Heart right ventricle (tissue), 16 donors: ENCODE measurements around the gene ZMYND8. TPM values are rescaled to one million over a fixed set of nuclear protein-coding genes. Genes with fewer than 3 reads are reported as not detected.

ENCODE experiments used
- ATAC-seq, 8 donors: fragments of 200-7000 bp; cut with Tn5 transposase; one replicate each; pipeline ENCODE4 v1.9.1; 2020; ENCODE audit warnings: mild to moderate bottlenecking in 8 of 8, moderate library complexity in 8 of 8, moderate number of reproducible peaks in 1 of 8
- DNase-seq, 2 donors: peaks; one replicate each; pipeline ENCODE4 v3.0.0-alpha.2; 2020
- H3K27ac ChIP-seq, 10 donors: fragments of 200-600 bp; sonication (generic) in 2 of 10; one replicate each; pipeline versions ENCODE4 v1.5.0 to v1.8.0; 2020 to 2022; ENCODE audit warnings: mild to moderate bottlenecking in 3 of 10
- H3K27me3 ChIP-seq, 7 donors: fragments of 200-600 bp; one replicate each; pipeline ENCODE4 v1.8.0; 2021 to 2022; ENCODE audit warnings: mild to moderate bottlenecking in 2 of 7
- H3K36me3 ChIP-seq, 9 donors: fragments of 200-600 bp; sonication (generic) in 1 of 9; one replicate each; pipeline versions ENCODE4 v1.5.0 to v1.8.0; 2020 to 2022; ENCODE audit warnings: mild to moderate bottlenecking in 2 of 9
- H3K4me1 ChIP-seq, 9 donors: fragments of 200-600 bp; sonication (generic) in 1 of 9; one replicate each; pipeline versions ENCODE4 v1.5.0 to v1.8.0; 2020 to 2022; ENCODE audit warnings: mild to moderate bottlenecking in 4 of 9
- H3K4me3 ChIP-seq, 10 donors: fragments of 200-600 bp; sonication (generic) in 2 of 10; one replicate each; pipeline versions ENCODE4 v1.5.0 to v1.8.0; 2020 to 2022; ENCODE audit warnings: mild to moderate bottlenecking in 7 of 10, moderate library complexity in 2 of 10
- H3K9me3 ChIP-seq, 11 donors: fragments of 200-600 bp in 10 of 11; sonication (generic) in 2 of 11; one replicate each; pipeline versions ENCODE4 v1.5.0 to v1.8.0; 2013 to 2022; ENCODE audit warnings: mild to moderate bottlenecking in 2 of 11, control low read depth in 1 of 11, moderate library complexity in 1 of 11
- CTCF ChIP-seq, 9 donors: fragments of 200-600 bp; sonication (generic) in 2 of 9; IDR thresholded peaks; one replicate each; pipeline versions ENCODE4 v1.5.0 to v1.8.0; 2021 to 2022; ENCODE audit warnings: antibody characterized with exemption in 9 of 9, mild to moderate bottlenecking in 5 of 9, moderate library complexity in 1 of 9
- WGBS, 2 donors: extraction: QIAGEN DNeasy Blood & Tissue Kit; methylation state at CpG; one replicate each; pipeline ENCODE4 v1.1.7; 2013; ENCODE audit warnings: inconsistent platforms in 1 of 2; 5-methylcytosine and 5-hydroxymethylcytosine counted together
- intact Hi-C, 10 donors: fragments of 100-400 bp; cut with DNase I; formaldehyde crosslinking; loops; one replicate each; pipeline versions ENCODE4 v1.11.1 to v1.14.2; 2022
- polyA plus RNA-seq, 2 donors: library from polyadenylated mRNA; stranded (reverse); fragments of 200-250 nt; gene quantifications; one replicate each; pipeline ENCODE4 v1.2.3, GENCODE V29; 2013
- total RNA-seq, 10 donors: library from RNA; stranded (reverse); fragmentation: NEBNext Ultra II Directional in 3 of 10; extraction: Animal tissue kit (Norgen Biotek cat#: 25700) in 3 of 10; gene quantifications; one replicate each; pipeline versions ENCODE4 v1.2.1 to v1.2.4, GENCODE V29; 2021 to 2023
- donor health status: Arrhythmogenic right ventricular cardiomyopathy.
- donor health status: ischemic (EF 13 %, LVEDD 7.1; RV severe dilation, severe dysfunction).
- donor health status: healthy with polysubstance abuse.
- donor health status: DM: no; HTN: yes; CAD: no.
- donor health status: DM: no; HTN: no; CAD: no.
- donor health status: ischemic (EF 25% LVEDD 6.9; RV normal size, moderate dysfunction).
- donor health status: ischemic (EF 25% LVEDD 5.7; RV mildly dilated, moderate dysfunction).
- donor health status: healthy.
- donor health status: DM: yes; HTN: yes; CAD: no.
- donor health status: Ischemic cardiomyopathy.
- donor health status: ischemic (EF 35%, LVEDD 5.7; RV mildly dilated, moderate dysfunction).
- donor health status: nonischemic (EF 11% LVEDD 7.7; RV severe dilation, severe dysfunction).
- donor health status: DM: yes; HTN: yes; CAD: no.
- donor health status: PGD.
- donor health status: ischemic (EF 29% LVEDD 5.4; RV normal size, mild dysfunction).
- donor health status: nonischemic (EF 23%, LVEDD 6.1; RV moderate dilation, normal function).

ZMYND8 gene
- total and polyA plus RNA-seq, 12 donors = 6.4 to 39.0 (median 28.0) TPM

- Histone ChIP-seq H3K36me3 (peaks cover 0 to 98% (median 53%) of the 10 kb centered on the region in 9 donors), H3K4me1 (peaks cover 4 to 19% (median 10%) of the 10 kb centered on the region in 9 donors), H3K9me3 (no peaks in the 10 kb centered on the region), H3K27ac (no peak overlapping the region), H3K27me3 (no peaks in the 10 kb centered on the region), H3K4me3 (no peak overlapping the region)
- DNase-seq (no peak), ATAC-seq (no peak)
- intact Hi-C loops = no loop called here
- TF ChIP-seq CTCF (IDR thresholded peaks at IDR 0.05) = no peak
- 74 to 79% methylated on average over 14 of the region's 14 CpGs for WGBS, 2 donors
Measured at GRCh38 chr20:47235853-47236638, 120.5 kb downstream of the ZMYND8 start.

- WGBS, 2 donors = 95 to 97% methylated on average over 6 of the region's 6 CpGs
- no peak for TF ChIP-seq CTCF (IDR thresholded peaks at IDR 0.05)
- no peak for DNase-seq
Measured at GRCh38 chr20:47235111-47235510, 121.4 kb downstream of the ZMYND8 start.

DNA sequence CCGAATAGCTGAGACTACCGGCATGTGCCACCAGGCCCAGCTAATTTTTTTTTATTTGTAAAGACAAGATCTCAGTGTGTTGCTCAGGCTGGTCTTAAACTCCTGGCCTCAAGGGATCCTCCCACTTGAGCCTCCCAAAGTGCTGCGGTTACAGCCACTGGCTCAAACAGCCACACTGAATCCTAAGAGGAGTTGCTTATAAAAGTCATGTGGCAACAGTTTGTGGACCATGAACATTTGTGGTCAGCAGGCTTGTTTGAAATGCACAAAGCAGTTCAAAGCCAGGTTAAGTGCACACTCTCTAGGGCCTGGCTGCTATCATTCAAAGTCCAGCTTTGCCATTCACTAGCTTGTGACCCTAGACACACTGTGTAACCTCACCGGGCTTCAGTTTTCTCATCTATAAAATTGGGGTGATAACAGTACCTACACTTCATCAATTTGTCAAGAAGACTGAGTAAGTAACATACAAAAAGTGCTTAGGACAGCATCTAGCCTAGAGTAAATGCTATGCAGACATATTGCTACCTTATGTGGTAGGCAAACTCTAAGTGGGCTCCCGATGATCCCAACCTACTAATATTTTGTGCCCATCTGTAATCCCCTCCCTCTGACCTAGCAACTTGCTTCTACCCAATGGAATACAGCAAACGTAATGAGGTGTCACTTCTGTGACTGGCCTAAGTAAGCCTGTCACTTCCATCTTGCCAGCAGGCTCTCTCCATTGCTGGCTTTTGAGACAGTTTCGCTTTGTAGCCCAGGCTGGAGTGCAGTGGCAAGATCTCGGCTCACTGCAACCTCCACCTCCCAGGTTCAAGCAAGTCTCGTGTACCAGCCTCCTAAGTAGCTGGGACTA lies 122.9 kb downstream of the ZMYND8 start:
- no peak for ATAC-seq
- no peaks in the 10 kb centered on the region for H3K9me3 ChIP-seq
- no peak for DNase-seq
- WGBS, 2 donors = 92 to 95% methylated on average over 9 of the region's 9 CpGs
- no peaks in the 10 kb centered on the region for H3K27me3 ChIP-seq
- no peak for TF ChIP-seq CTCF (IDR thresholded peaks at IDR 0.05)
- intact Hi-C loops = no loop called here
- peaks cover 0 to 97% (median 48%) of the 10 kb centered on the region in 9 donors for H3K36me3 ChIP-seq
- no peak overlapping the region for H3K4me3 ChIP-seq
- peaks cover 6 to 34% (median 16%) of the 10 kb centered on the region in 9 donors for H3K4me1 ChIP-seq
- H3K27ac ChIP-seq = no peak overlapping the region

More at GRCh38 chr20:47235111-47235510, 121.4 kb downstream of the ZMYND8 start:
- no peaks in the 10 kb centered on the region for H3K27me3 ChIP-seq
- H3K4me1 ChIP-seq = peaks cover 6 to 23% (median 11%) of the 10 kb centered on the region in 9 donors
- no peak overlapping the region for H3K4me3 ChIP-seq
- no peak for ATAC-seq
- H3K27ac ChIP-seq = no peak overlapping the region
- no peaks in the 10 kb centered on the region for H3K9me3 ChIP-seq
- peaks cover 0 to 96% (median 53%) of the 10 kb centered on the region in 9 donors for H3K36me3 ChIP-seq
- intact Hi-C loops = no loop called here

DNA sequence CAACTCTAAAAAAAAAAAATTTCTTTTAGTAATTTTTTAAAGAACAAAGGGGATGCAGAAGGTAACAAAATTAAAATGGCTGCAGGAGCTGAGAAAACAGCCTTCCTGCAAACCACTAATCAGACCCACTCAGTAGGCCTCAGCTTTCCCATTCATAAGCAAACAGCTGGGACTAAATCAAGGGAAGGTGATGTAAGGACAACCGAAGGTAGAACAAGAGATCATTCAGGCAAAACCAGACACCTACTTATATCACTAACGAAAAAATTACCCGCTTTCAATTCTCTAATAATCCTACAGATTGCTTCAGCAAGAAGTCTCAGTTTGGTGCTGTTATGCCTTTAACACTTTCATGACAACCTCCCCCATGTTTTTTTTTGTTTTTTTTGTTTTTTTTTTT lies 124.0 kb downstream of the ZMYND8 start:
- no peak for DNase-seq
- intact Hi-C loops = no loop called here
- H3K4me3 ChIP-seq = no peak overlapping the region
- WGBS, 2 donors = 88% methylated on average over 3 of the region's 3 CpGs
- no peaks in the 10 kb centered on the region for H3K27me3 ChIP-seq
- H3K27ac ChIP-seq = no peak overlapping the region
- no peaks in the 10 kb centered on the region for H3K9me3 ChIP-seq
- peaks cover 0 to 97% (median 39%) of the 10 kb centered on the region in 9 donors for H3K36me3 ChIP-seq
- no peak for TF ChIP-seq CTCF (IDR thresholded peaks at IDR 0.05)
- ATAC-seq = no peak
- peaks cover 6 to 39% (median 17%) of the 10 kb centered on the region in 9 donors for H3K4me1 ChIP-seq
